ENCODE measurements around the gene IPO9.

IPO9 gene

DNA sequence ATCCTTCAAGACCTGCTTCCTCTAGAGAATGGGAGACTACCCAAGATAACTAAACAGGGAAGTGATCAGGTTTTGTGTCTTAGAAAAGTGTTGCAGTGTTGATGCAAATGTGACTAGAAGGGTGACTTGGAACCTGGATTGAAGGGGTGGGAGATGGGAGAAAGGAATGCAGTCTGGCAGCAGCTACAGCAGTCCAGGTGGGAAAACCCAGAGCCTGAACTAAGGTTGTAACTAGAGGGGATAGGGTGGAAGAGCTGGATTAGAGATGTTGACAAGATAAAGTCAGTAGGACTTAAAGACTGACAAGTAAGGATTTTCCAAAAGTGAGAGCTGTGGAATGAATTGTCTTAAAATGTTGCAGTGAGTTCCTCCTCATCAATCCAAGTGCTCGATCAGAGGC is 52.7 kb downstream of the IPO9 start:
- TF ChIP-seq SIN3A (IDR thresholded peaks at IDR 0.05; ENCODE audit: borderline replicate concordance, insufficient read depth, low read length) (no peak), FOXP2 (optimal IDR thresholded peaks at IDR 0.05; ENCODE audit: borderline replicate concordance, extremely low read depth, extremely low read length, insufficient read depth) (no peak), POLR2AphosphoS5 (IDR thresholded peaks at IDR 0.05; ENCODE audit: low read depth, low read length) (no peak), TAF1 (IDR thresholded peaks at IDR 0.05; ENCODE audit: borderline replicate concordance, insufficient read depth, low read length) (no peak)
- TF ChIP-seq, protein P1, sequence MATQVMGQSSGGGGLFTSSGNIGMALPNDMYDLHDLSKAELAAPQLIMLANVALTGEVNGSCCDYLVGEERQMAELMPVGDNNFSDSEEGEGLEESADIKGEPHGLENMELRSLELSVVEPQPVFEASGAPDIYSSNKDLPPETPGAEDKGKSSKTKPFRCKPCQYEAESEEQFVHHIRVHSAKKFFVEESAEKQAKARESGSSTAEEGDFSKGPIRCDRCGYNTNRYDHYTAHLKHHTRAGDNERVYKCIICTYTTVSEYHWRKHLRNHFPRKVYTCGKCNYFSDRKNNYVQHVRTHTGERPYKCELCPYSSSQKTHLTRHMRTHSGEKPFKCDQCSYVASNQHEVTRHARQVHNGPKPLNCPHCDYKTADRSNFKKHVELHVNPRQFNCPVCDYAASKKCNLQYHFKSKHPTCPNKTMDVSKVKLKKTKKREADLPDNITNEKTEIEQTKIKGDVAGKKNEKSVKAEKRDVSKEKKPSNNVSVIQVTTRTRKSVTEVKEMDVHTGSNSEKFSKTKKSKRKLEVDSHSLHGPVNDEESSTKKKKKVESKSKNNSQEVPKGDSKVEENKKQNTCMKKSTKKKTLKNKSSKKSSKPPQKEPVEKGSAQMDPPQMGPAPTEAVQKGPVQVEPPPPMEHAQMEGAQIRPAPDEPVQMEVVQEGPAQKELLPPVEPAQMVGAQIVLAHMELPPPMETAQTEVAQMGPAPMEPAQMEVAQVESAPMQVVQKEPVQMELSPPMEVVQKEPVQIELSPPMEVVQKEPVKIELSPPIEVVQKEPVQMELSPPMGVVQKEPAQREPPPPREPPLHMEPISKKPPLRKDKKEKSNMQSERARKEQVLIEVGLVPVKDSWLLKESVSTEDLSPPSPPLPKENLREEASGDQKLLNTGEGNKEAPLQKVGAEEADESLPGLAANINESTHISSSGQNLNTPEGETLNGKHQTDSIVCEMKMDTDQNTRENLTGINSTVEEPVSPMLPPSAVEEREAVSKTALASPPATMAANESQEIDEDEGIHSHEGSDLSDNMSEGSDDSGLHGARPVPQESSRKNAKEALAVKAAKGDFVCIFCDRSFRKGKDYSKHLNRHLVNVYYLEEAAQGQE (IDR thresholded peaks at IDR 0.05; ENCODE audit: insufficient read depth in 1 of 2, low read depth in 2 of 2, low read length in 2 of 2), result no peak

GRCh38 chr1:201882665-201883132 is 53.7 kb downstream of the IPO9 start:
- TF ChIP-seq, protein P1 (IDR thresholded peaks at IDR 0.05; ENCODE audit: insufficient read depth in 1 of 2, low read depth in 2 of 2, low read length in 2 of 2), result no peak
- TF ChIP-seq SIN3A (IDR thresholded peaks at IDR 0.05; ENCODE audit: borderline replicate concordance, insufficient read depth, low read length) (no peak), TAF1 (IDR thresholded peaks at IDR 0.05; ENCODE audit: borderline replicate concordance, insufficient read depth, low read length) (no peak), FOXP2 (optimal IDR thresholded peaks at IDR 0.05; ENCODE audit: borderline replicate concordance, extremely low read depth, extremely low read length, insufficient read depth) (no peak), POLR2AphosphoS5 (IDR thresholded peaks at IDR 0.05; ENCODE audit: low read depth, low read length) (no peak)

GRCh38 chr1:201883266-201883665 is 54.3 kb downstream of the IPO9 start:
- TF ChIP-seq, protein P1 (IDR thresholded peaks at IDR 0.05; ENCODE audit: insufficient read depth in 1 of 2, low read depth in 2 of 2, low read length in 2 of 2), result no peak
- no peak for TF ChIP-seq TAF1 (IDR thresholded peaks at IDR 0.05; ENCODE audit: borderline replicate concordance, insufficient read depth, low read length)
- no peak for TF ChIP-seq POLR2AphosphoS5 (IDR thresholded peaks at IDR 0.05; ENCODE audit: low read depth, low read length)
- no peak for TF ChIP-seq SIN3A (IDR thresholded peaks at IDR 0.05; ENCODE audit: borderline replicate concordance, insufficient read depth, low read length)
- no peak for TF ChIP-seq FOXP2 (optimal IDR thresholded peaks at IDR 0.05; ENCODE audit: borderline replicate concordance, extremely low read depth, extremely low read length, insufficient read depth)

GRCh38 chr1:201883786-201884185 is 54.8 kb downstream of the IPO9 start:
- TF ChIP-seq TAF1 (IDR thresholded peaks at IDR 0.05; ENCODE audit: borderline replicate concordance, insufficient read depth, low read length) (no peak), SIN3A (IDR thresholded peaks at IDR 0.05; ENCODE audit: borderline replicate concordance, insufficient read depth, low read length) (no peak), FOXP2 (optimal IDR thresholded peaks at IDR 0.05; ENCODE audit: borderline replicate concordance, extremely low read depth, extremely low read length, insufficient read depth) (no peak), POLR2AphosphoS5 (IDR thresholded peaks at IDR 0.05; ENCODE audit: low read depth, low read length) (no peak)
- TF ChIP-seq, protein P1 (IDR thresholded peaks at IDR 0.05; ENCODE audit: insufficient read depth in 1 of 2, low read depth in 2 of 2, low read length in 2 of 2), result no peak

GRCh38 chr1:201884425-201884824 is 55.5 kb downstream of the IPO9 start:
- no peak for TF ChIP-seq SIN3A (IDR thresholded peaks at IDR 0.05; ENCODE audit: borderline replicate concordance, insufficient read depth, low read length)
- TF ChIP-seq FOXP2 (optimal IDR thresholded peaks at IDR 0.05; ENCODE audit: borderline replicate concordance, extremely low read depth, extremely low read length, insufficient read depth), result no peak
- no peak for TF ChIP-seq POLR2AphosphoS5 (IDR thresholded peaks at IDR 0.05; ENCODE audit: low read depth, low read length)
- TF ChIP-seq, protein P1 (IDR thresholded peaks at IDR 0.05; ENCODE audit: insufficient read depth in 1 of 2, low read depth in 2 of 2, low read length in 2 of 2), result no peak
- TF ChIP-seq TAF1 (IDR thresholded peaks at IDR 0.05; ENCODE audit: borderline replicate concordance, insufficient read depth, low read length), result no peak
